ENCODE data around the gene KIAA0513.

The KIAA0513 gene

DNA sequence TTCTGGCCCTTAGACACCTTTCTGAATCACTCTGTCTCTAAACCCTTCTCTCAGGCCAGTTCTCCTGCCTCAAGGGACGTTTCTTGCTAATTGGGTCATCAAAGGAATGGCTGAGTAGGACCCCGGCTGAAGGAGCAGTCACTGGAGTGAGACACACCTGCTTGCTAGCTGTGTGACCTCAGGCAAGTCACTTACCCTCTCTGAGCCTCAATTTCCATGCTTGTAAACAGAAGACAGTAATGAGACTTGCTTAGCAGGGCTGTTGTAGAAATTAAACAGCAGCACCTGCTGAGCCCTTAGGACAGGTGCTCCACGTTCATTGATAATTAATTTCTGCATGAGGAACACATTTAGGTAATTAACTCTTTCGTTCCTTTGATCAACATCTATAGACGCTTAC is 77.9 kb downstream of the KIAA0513 start:
- CTCF ChIA-PET: interaction anchor here (1.1 to 1.3 kb wide), 2 partner anchors 9 to 19 kb away, joined by 4 read pairs; no protein-coding TSS in a partner anchor

DNA sequence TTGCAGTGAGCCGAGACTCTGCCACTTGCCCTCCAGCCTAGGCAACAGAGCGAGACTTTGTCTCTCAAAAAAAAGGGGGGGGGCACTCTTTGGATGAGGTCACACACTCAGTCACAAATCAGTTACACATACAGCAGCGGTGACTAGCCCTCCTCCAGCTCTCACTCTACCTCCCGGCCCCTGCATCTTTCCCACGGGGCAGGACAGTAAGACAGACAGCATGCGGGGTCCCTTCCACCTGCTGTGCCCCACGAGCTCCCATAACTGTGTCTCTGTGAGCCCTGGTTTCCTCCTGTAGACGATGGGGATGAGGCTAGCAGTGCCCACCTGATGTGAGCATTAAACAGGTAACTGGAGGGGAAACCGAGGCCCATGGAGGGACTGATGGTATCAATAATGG is 79.5 kb downstream of the KIAA0513 start:
- DNase-seq (ENCODE audit: low spot score): no peak
- ChIA-PET CTCF (interaction anchor here (1.4 kb wide), 1 partner anchor 8 kb away, joined by 5 read pairs; no protein-coding TSS in a partner anchor), POLR2A (ENCODE audit: low non-redundant PET) (no interaction called here)
- H3K27ac ChIP-seq: no peak overlapping the region
- TF ChIP-seq, protein P1, sequence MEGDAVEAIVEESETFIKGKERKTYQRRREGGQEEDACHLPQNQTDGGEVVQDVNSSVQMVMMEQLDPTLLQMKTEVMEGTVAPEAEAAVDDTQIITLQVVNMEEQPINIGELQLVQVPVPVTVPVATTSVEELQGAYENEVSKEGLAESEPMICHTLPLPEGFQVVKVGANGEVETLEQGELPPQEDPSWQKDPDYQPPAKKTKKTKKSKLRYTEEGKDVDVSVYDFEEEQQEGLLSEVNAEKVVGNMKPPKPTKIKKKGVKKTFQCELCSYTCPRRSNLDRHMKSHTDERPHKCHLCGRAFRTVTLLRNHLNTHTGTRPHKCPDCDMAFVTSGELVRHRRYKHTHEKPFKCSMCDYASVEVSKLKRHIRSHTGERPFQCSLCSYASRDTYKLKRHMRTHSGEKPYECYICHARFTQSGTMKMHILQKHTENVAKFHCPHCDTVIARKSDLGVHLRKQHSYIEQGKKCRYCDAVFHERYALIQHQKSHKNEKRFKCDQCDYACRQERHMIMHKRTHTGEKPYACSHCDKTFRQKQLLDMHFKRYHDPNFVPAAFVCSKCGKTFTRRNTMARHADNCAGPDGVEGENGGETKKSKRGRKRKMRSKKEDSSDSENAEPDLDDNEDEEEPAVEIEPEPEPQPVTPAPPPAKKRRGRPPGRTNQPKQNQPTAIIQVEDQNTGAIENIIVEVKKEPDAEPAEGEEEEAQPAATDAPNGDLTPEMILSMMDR (conservative IDR thresholded peaks at IDR 0.05; ENCODE audit: low read depth): no peak

More for the DNA sequence above, 77.9 kb downstream of the KIAA0513 start:
- peak overlapping the region; percentile 48 for H3K27ac ChIP-seq
- TF ChIP-seq, protein P1 (conservative IDR thresholded peaks at IDR 0.05; ENCODE audit: low read depth): no peak
- no peak for DNase-seq (ENCODE audit: low spot score)
- POLR2A ChIA-PET (ENCODE audit: low non-redundant PET): no interaction called here

DNA sequence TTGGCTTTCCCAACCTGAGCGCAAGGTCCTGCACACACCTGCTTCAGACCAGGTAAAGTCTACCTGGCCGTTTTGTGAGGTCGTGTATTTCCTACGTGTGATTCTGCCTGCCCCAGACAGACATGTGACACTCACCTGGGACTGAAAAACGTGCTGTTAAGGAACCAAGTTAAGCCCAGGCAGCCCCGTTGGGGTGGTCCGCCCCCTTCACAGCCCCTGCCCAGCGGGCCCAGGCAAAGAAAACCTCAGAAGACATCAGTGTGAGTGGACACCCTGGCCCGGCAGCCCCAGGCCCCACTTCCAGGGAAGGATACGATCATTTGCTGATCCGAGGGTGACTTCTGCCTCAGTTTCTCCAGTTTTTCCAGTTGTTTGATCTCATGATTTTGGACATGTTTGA is 79.9 kb downstream of the KIAA0513 start:
- no peak overlapping the region for H3K27ac ChIP-seq
- ChIA-PET POLR2A (ENCODE audit: low non-redundant PET) (no interaction called here), CTCF (no interaction called here)
- no peak for DNase-seq (ENCODE audit: low spot score)
- TF ChIP-seq, protein P1 (conservative IDR thresholded peaks at IDR 0.05; ENCODE audit: low read depth): no peak

DNA sequence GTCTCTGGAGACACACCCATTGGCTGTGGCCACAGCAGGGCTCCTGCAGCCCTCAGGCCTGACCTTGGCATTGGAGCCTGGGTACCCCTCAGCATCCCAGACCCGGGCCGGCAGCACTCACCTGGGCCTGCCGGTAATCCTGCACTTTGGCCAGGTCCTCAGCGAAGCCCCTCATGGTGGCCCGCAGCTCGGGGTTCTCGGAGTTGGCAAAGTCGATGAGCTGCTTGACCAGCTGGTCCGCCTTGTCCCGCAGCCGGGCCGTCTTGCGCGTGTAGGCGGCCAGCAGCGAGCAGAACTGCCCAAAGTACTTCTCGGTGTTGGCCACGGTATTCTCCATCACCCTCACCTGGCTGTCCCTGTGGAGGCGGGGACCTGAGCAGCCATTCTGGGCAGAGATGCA is 82.5 kb downstream of the KIAA0513 start:
- CTCF ChIA-PET: no interaction called here
- TF ChIP-seq, protein P1 (conservative IDR thresholded peaks at IDR 0.05; ENCODE audit: low read depth): no peak
- POLR2A ChIA-PET (ENCODE audit: low non-redundant PET): no interaction called here
- H3K27ac ChIP-seq: no peak overlapping the region
- no peak for DNase-seq (ENCODE audit: low spot score)

DNA sequence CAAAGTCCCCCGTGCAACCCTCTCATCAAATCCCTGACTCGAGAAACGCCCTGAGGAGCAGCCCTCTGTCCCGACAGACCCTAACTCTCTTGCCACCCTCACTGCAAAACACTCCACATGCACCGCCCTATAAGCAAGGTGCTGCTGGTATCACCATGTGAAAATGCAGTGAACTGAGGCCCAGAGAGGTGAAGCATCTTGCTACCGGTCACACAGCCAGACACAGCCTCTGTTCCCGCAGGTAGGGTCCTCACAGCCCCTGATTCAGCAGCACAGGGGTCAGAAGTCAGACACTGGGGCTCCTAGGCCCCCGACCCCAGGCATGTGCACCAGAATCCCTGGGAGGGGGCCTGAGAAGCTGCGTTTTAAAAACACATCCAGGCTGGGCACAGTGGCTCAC is 83.6 kb downstream of the KIAA0513 start:
- H3K27ac ChIP-seq: no peak overlapping the region
- DNase-seq (ENCODE audit: low spot score): no peak
- CTCF ChIA-PET: no interaction called here
- TF ChIP-seq, protein P1 (conservative IDR thresholded peaks at IDR 0.05; ENCODE audit: low read depth): no peak
- POLR2A ChIA-PET (ENCODE audit: low non-redundant PET): no interaction called here

DNA sequence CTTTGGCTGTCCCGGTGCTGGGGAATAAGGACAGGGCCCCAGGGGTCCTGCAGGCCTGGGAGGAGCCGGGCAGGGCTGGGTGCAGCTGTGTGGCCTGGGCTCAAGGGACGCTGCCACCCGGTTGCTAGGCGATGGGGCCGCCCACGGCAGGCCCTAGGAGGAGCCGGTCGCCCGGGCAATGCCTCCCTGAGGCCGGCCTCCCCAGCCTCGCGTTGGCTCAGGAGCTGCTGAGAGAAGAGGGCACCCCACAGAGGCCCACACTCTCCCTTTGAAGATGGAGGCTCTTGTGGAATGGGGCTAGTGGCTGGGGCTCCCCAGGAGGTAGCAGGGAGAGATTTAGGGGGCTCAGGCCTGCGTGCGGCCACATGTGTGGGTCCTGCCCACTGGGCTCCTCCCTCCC is 84.8 kb downstream of the KIAA0513 start, which contains the start of gene CIBAR2:
TSS of gene CIBAR2 (minus strand) at position 109 of the 400 bp plus-strand sequence. CDS start 120 bp downstream, outside the sequence.
- CTCF ChIA-PET: interaction anchor here (0.6 to 1.4 kb wide), 4 partner anchors 26 to 185 kb away, joined by 3 to 5 read pairs (median 3); no protein-coding TSS in a partner anchor
- no peak for DNase-seq (ENCODE audit: low spot score)
- no peak within 1 kb of the TSS for H3K27ac ChIP-seq
- POLR2A ChIA-PET (ENCODE audit: low non-redundant PET): no interaction called here
- TF ChIP-seq, protein P1 (conservative IDR thresholded peaks at IDR 0.05; ENCODE audit: low read depth): no peak

Data from RWPE1 (cell line).